Muscle of leg (tissue), 11 donors: Measurements from ENCODE around the gene CCR8. TPM values are rescaled to one million over a fixed set of nuclear protein-coding genes. Genes with fewer than 3 reads are reported as not detected.

Source experiments
- DNase-seq: peaks from one replicate; pipeline ENCODE4 v3.0.0; 2013
- H3K27ac ChIP-seq: one replicate; pipeline ENCODE4 v1.5.1; 2013; ENCODE audit warnings: mild to moderate bottlenecking, low read length, control low read depth
- H3K27me3 ChIP-seq: one replicate; pipeline ENCODE4 v1.6.1; 2013; ENCODE audit warnings: low read length; ENCODE audit not compliant: control insufficient read depth, insufficient read depth
- H3K36me3 ChIP-seq: one replicate; pipeline ENCODE4 v1.6.1; 2013; ENCODE audit warnings: low read length; ENCODE audit not compliant: control insufficient read depth, insufficient read depth
- H3K4me1 ChIP-seq: one replicate; pipeline ENCODE4 v1.6.1; 2013; ENCODE audit warnings: low read length; ENCODE audit not compliant: control insufficient read depth, insufficient read depth
- H3K4me3 ChIP-seq: one replicate; pipeline ENCODE4 v1.5.1; 2013; ENCODE audit warnings: low read length, control low read depth
- H3K9me3 ChIP-seq: replicated peaks from 2 replicates; pipeline ENCODE4 v1.6.1; 2013; ENCODE audit warnings: low read depth, low read length; ENCODE audit not compliant: control insufficient read depth
- WGBS: methylation state at CpG from one replicate; pipeline ENCODE4 v1.1.5; 2013; ENCODE audit warnings: missing lambda C conversion rate; ENCODE audit not compliant: insufficient coverage; 5-methylcytosine and 5-hydroxymethylcytosine counted together
- polyA plus RNA-seq, 8 donors: library from polyadenylated mRNA; unstranded; fragments of 120-200 nt; gene quantifications; one replicate each; pipeline versions ENCODE4 v1.2.1 to v1.2.3, GENCODE V29; 2013; ENCODE audit warnings: inconsistent platforms in 1 of 8, low replicate concordance in 1 of 8; ENCODE audit not compliant: insufficient read length in 8 of 8, insufficient read depth in 1 of 8
- total RNA-seq: library from RNA; stranded (reverse); fragments of 120-200 nt; gene quantifications from one replicate; pipeline ENCODE4 v1.2.4, GENCODE V29; 2013

CCR8 gene
- total and polyA plus RNA-seq, 9 donors = 0.10 TPM; not detected in 8

DNA sequence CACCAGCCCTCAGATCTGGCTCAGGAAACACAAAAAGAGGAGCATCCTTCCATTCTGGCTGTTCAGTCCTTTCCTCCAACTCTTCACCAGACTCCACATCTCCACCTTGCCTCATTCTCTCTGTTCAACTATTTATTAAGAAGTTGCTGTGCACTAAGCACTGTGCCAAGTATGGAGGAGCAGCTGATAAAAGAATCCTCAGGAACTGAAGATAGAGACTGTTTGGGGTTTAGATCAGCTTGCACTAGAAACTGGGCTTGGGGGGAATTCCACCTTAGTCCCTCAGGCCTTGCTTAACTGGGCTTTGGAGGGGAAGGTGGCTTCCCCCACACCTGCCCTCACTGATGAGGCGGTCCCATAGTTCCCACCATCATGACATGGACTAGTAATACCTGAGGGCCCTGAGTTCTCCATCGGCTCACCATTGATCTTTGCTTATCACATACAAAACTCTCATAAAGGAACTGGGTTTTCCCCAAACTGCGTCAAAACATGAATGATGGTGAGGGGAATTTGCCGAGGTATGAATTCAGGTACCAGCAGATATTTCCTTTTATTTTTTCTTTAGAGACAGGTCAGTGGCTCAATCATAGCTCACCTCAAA, 1.7 kb upstream of the CCR8 start:
- no CpG with 5 or more reads among the region's 4 CpGs for WGBS
- no peak overlapping the region for H3K4me3 ChIP-seq
- no peaks in the 10 kb centered on the region for H3K36me3 ChIP-seq
- no peaks in the 10 kb centered on the region for H3K9me3 ChIP-seq
- no peak overlapping the region for H3K27ac ChIP-seq
- H3K27me3 ChIP-seq = no peaks in the 10 kb centered on the region
- DNase-seq = no peak
- H3K4me1 ChIP-seq = no peaks in the 10 kb centered on the region

DNA sequence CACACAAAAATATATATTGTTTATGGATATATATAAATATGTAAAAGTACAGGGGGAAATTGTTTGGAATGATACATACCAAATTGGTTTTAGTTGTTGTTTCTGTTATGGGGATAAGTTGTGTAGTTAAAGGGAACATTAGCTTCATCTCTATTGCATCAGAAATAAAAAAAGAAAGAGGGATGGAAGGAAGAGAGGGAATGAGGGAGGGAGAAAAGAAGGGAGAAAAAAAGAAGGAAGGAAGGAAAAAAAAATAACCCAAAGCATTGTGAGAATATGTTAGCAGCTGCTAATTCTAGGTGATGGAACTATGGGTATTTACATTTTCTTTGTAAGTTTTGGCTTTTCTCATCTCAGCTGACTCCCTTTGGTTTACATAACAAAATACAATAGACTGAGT, 1.3 kb downstream of the CCR8 start:
- no peaks in the 10 kb centered on the region for H3K36me3 ChIP-seq
- H3K27ac ChIP-seq = no peak overlapping the region
- no peaks in the 10 kb centered on the region for H3K27me3 ChIP-seq
- no peak for DNase-seq
- H3K9me3 ChIP-seq = no peaks in the 10 kb centered on the region
- no peak overlapping the region for H3K4me3 ChIP-seq
- no peaks in the 10 kb centered on the region for H3K4me1 ChIP-seq

DNA sequence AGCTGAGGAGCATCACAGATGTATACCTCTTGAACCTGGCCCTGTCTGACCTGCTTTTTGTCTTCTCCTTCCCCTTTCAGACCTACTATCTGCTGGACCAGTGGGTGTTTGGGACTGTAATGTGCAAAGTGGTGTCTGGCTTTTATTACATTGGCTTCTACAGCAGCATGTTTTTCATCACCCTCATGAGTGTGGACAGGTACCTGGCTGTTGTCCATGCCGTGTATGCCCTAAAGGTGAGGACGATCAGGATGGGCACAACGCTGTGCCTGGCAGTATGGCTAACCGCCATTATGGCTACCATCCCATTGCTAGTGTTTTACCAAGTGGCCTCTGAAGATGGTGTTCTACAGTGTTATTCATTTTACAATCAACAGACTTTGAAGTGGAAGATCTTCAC, 3.0 kb downstream of the CCR8 start:
- WGBS = 73% methylated on average over 4 of the region's 4 CpGs

DNA sequence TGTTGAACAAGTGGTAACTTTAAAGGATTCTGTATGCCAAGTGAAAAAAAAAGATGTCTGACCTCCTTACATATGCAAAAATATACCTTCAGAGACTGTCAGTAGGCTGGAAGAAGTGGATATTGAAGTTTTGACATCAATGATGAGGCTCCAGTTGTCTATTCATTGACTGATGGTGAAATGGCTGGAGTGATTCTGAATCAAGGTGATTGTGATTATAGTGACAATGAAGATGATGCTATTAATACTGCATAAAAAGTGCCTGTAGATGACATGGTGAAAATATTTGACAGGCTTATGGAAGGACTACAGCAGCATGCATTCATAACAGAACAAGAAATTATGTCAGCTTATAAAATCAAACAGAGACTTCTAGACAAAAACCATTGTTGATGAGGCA, 4.1 kb downstream of the CCR8 start:
- Histone ChIP-seq H3K27me3 (no peaks in the 10 kb centered on the region), H3K27ac (no peak overlapping the region), H3K9me3 (no peaks in the 10 kb centered on the region), H3K36me3 (no peaks in the 10 kb centered on the region), H3K4me3 (no peak overlapping the region), H3K4me1 (no peaks in the 10 kb centered on the region)
- DNase-seq = no peak

More for the DNA sequence above, 3.0 kb downstream of the CCR8 start:
- Histone ChIP-seq H3K27me3 (no peaks in the 10 kb centered on the region), H3K27ac (no peak overlapping the region), H3K9me3 (no peaks in the 10 kb centered on the region), H3K36me3 (no peaks in the 10 kb centered on the region), H3K4me1 (no peaks in the 10 kb centered on the region), H3K4me3 (no peak overlapping the region)
- no peak for DNase-seq

DNA sequence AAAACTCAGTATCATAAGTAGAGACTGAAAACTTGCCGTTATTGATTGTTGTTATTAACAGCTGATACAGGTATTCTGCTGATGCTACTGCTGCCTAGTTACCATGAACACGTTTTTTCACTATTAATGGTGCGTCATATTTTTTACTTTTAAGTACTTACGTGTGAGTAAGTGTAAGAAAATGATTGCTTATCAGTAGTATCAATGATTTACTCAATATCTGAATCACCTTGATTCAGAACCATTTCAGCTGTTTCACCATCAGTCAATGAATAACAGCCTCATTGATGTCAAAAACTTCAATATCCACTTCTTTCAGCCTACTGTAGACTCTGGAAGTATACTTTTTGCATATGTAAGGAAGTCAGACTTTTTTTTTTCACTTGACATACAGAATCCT, 4.7 kb downstream of the CCR8 start:
- no peak overlapping the region for H3K4me3 ChIP-seq
- no peak overlapping the region for H3K27ac ChIP-seq
- H3K27me3 ChIP-seq = no peaks in the 10 kb centered on the region
- DNase-seq = no peak
- WGBS = 60% methylated on average over 1 of the region's 4 CpGs
- no peaks in the 10 kb centered on the region for H3K4me1 ChIP-seq
- H3K9me3 ChIP-seq = no peaks in the 10 kb centered on the region
- no peaks in the 10 kb centered on the region for H3K36me3 ChIP-seq

DNA sequence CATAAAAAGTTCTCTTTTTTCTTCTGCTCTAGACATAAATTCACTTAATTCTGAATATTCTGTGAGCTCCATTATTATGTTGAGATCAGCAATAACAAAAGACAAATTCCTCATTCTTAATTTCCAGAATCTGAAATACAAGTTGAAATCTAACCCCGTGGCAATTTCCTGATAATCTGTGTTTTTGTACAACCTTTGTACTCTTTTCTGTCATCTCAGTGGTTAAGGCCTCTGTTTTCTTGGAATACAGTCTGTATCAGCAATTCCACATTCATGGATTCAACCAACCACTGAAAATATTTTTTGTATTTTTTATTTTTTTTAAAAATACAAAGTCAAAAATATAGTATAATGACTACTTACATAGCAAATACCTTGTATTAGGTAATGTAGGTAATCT, 8.7 kb downstream of the CCR8 start:
- Histone ChIP-seq H3K36me3 (no peaks in the 10 kb centered on the region), H3K27me3 (no peaks in the 10 kb centered on the region), H3K27ac (no peak overlapping the region), H3K9me3 (no peaks in the 10 kb centered on the region), H3K4me1 (no peaks in the 10 kb centered on the region), H3K4me3 (no peak overlapping the region)
- WGBS = no CpG with 5 or more reads among the region's 1 CpG
- DNase-seq = no peak

DNA sequence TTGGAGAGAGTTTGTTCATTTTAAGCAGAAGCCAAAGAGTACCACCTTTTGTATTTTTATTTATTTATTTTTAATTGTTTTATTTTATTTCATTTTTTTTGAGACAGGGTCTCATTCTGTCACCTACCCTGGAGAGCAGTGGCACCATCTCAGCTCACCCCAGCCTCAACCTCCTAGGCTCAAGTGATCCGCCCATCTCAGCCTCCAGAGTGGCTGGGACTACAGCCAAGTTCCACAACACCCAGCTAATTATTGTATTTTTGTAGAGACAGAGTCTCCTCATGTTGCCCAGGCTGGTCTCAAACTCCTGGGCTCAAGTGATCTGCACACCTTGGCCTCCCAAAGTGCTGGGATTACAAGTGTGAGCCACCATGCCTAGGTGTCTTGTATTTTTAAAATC, 9.6 kb downstream of the CCR8 start:
- H3K27me3 ChIP-seq = no peaks in the 10 kb centered on the region
- H3K9me3 ChIP-seq = no peaks in the 10 kb centered on the region
- no CpG with 5 or more reads among the region's 1 CpG for WGBS

DNA sequence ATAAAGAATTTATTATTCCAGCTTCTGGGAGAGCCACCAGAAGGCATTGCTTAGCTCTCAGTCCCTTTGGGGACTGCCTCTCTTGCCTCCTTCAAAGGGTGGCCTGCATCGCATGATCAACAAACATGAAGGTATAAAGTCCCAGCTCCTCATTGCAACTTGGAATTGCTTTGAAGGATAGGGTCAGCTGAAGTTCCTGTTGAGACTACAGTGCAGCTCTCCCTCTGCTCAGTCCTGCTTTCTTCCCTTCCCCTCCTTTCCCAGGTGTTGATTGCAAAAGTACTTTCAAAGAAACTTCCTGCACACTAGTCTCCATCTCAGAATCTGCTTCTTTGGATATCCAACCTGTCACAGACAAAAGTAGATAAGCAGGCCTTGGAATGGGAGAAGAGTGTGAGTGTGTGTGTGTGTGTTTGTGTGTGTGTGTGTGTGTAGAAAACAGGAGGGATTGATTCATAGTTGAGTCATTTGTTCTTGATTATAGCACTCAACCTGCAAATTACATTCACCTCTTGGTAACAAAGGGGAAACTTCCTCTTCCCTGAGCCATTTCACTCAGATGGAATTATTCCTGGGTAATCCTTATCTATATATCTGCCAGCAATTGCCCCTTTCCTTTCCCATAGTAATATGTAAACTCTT, 13.7 kb downstream of the CCR8 start:
- Histone ChIP-seq H3K4me1 (no peaks in the 10 kb centered on the region), H3K36me3 (no peaks in the 10 kb centered on the region), H3K9me3 (no peaks in the 10 kb centered on the region), H3K4me3 (no peak overlapping the region), H3K27me3 (no peaks in the 10 kb centered on the region), H3K27ac (no peak overlapping the region)
- WGBS = 100% methylated on average over 1 of the region's 1 CpG
- no peak for DNase-seq

More for the DNA sequence above, 9.6 kb downstream of the CCR8 start:
- no peaks in the 10 kb centered on the region for H3K4me1 ChIP-seq
- no peaks in the 10 kb centered on the region for H3K36me3 ChIP-seq
- no peak for DNase-seq
- H3K27ac ChIP-seq = no peak overlapping the region
- no peak overlapping the region for H3K4me3 ChIP-seq

DNA sequence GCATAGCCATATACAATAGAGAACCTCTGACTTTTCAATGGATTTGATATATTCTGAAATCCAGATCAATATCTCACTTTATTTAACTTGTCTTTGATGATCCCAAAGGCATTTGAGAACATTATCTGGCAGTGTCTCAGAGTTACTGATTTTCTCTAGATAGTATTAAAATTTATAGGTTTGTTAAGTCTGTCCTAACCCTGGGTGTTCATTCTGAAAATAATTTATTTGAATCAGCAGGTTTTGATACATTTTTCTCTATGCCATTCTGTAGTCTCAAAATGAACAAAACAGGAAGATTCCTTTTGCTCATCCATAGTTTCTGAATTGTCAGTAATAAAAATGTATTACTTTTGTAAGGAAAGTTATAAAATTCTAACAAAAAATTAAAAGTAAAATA, 14.3 kb downstream of the CCR8 start:
- Histone ChIP-seq H3K9me3 (no peaks in the 10 kb centered on the region), H3K27ac (no peak overlapping the region), H3K36me3 (no peaks in the 10 kb centered on the region), H3K27me3 (no peaks in the 10 kb centered on the region), H3K4me3 (no peak overlapping the region), H3K4me1 (no peaks in the 10 kb centered on the region)
- no peak for DNase-seq

DNA sequence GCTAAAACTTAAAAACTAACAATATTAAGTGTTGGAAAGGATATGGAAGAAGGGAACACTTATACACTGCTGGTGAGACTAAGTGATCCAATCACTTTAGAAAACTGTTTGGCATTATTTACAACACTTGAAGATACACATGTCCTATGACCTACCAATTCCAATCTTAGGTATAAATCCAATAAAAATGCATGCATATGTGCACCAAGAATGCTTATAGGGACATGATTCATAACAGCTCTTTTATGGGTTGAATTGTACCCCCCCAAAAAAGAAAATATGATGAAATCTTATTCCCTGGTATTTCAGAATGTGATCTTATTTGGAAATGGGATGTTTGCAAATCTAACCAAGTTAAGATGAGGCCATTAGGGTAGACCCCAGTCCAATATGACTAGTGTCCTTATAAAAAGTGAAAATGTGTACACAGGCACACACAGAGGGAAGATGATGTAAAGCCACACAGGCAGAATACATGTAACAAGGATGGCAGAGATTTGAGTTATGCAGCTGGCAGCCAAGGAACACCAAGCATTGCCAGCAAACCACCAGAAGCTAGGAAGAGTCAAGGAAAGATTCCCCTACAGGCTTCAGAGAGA, 15.3 kb downstream of the CCR8 start:
- Histone ChIP-seq H3K9me3 (no peaks in the 10 kb centered on the region), H3K4me3 (no peak overlapping the region), H3K27me3 (no peaks in the 10 kb centered on the region), H3K36me3 (no peaks in the 10 kb centered on the region), H3K4me1 (no peaks in the 10 kb centered on the region), H3K27ac (no peak overlapping the region)
- DNase-seq = no peak
